K562 (cell line): ENCODE measurements around the gene SPATC1L. TPM values are rescaled to one million over a fixed set of nuclear protein-coding genes. Genes with fewer than 3 reads are reported as not detected.

Experiments used
- ATAC-seq: fragments of 200-7000 bp; cut with Tn5 transposase; 3 replicates; pipeline ENCODE4 v1.9.1; 2020; ENCODE audit warnings: moderate library complexity
- BruUV-seq: library from RNA; stranded (reverse); fragments of 400-500 nt; replicated peaks from 2 replicates; lab custom pipeline; 2021; lab: Mats Ljungman, UMichigan
- CTCF ChIA-PET: fragments of 300-600 bp; formaldehyde crosslinking; extraction: SDS; loops from one replicate; lab custom pipeline; 2021; ENCODE audit warnings: low intra/inter-chr PET ratio; lab: Yijun Ruan, JAX
- POLR2A ChIA-PET: fragments of 300-600, 350-650 bp; sonication (Branson Sonifier 250); formaldehyde crosslinking; extraction: SDS; loops from one replicate; lab custom pipeline; 2021; ENCODE audit warnings: antibody characterized with exemption, inconsistent platforms; lab: Yijun Ruan, JAX
- DNase-seq, 4 experiments: peaks; one replicate each; pipeline versions ENCODE4 v3.0.0 to v3.0.0-alpha.2; 2011 to 2018; ENCODE audit warnings: low spot score in 3 of 4, mixed read lengths in 3 of 4; ENCODE audit errors: extremely low read depth in 1 of 4
- FAIRE-seq: peaks from 2 replicates; lab custom pipeline; 2011; peaks lifted over from hg19 to GRCh38; lab: Jason Lieb, UNC
- H2AFZ ChIP-seq: 2 replicates; pipeline ENCODE4 v1.6.0; 2011; ENCODE audit warnings: low read depth, low read length, control low read depth, inconsistent platforms
- H3K27ac ChIP-seq: fragments of 200-600 bp; 3 replicates; pipeline ENCODE4 v1.8.0; 2011; ENCODE audit warnings: low read depth, mild to moderate bottlenecking, control low read depth, inconsistent platforms, low read length, moderate library complexity, mixed read lengths; ENCODE audit errors: extremely low read depth
- H3K27me3 ChIP-seq, 2 experiments: fragments of 300-600 bp in 1 of 2; 2 replicates in 1 of 2; 3 replicates in 1 of 2; pipeline versions ENCODE4 v1.6.0 to v1.8.0; 2011; ENCODE audit warnings: inconsistent platforms in 2 of 2, low read length in 2 of 2, mild to moderate bottlenecking in 1 of 2, mixed read lengths in 1 of 2, moderate library complexity in 1 of 2; ENCODE audit not compliant: control insufficient read depth in 2 of 2, insufficient read depth in 2 of 2
- H3K36me3 ChIP-seq: fragments of 300-600 bp; 3 replicates; pipeline ENCODE4 v1.8.0; 2011; ENCODE audit warnings: mild to moderate bottlenecking, low read length, inconsistent platforms; ENCODE audit not compliant: control insufficient read depth, insufficient read depth
- H3K4me1 ChIP-seq, 2 experiments: fragments of 200-600 bp in 1 of 2; replicated peaks in 1 of 2; 2 replicates in 1 of 2; 3 replicates in 1 of 2; pipeline versions ENCODE4 v1.5.1 to v1.8.0; 2011; ENCODE audit warnings: inconsistent platforms in 2 of 2, low read length in 2 of 2, mild to moderate bottlenecking in 1 of 2, mixed read lengths in 1 of 2, moderate library complexity in 1 of 2; ENCODE audit not compliant: control insufficient read depth in 2 of 2, insufficient read depth in 2 of 2
- H3K4me2 ChIP-seq: 2 replicates; pipeline ENCODE4 v1.6.1; 2011; ENCODE audit warnings: low read length, control low read depth, inconsistent platforms, mixed read lengths; ENCODE audit not compliant: insufficient read depth
- H3K4me3 ChIP-seq: fragments of 200-600 bp; sonication (generic), shearing (Covaris generic); 2 replicates; pipeline ENCODE4 v1.5.1; 2016; ENCODE audit warnings: control low read depth, inconsistent platforms
- H3K79me2 ChIP-seq: fragments of 200-600 bp; 3 replicates; pipeline ENCODE4 v1.8.0; 2011; ENCODE audit warnings: low read length, inconsistent platforms; ENCODE audit not compliant: control insufficient read depth, insufficient read depth
- H3K9ac ChIP-seq, 2 experiments: 2 replicates each; pipeline versions ENCODE4 v1.6.0 to v1.6.1; 2011; ENCODE audit warnings: low read depth in 2 of 2, low read length in 2 of 2, control low read depth in 1 of 2, inconsistent platforms in 1 of 2, mild to moderate bottlenecking in 1 of 2, mixed read lengths in 1 of 2; ENCODE audit not compliant: insufficient read depth in 1 of 2
- H3K9me1 ChIP-seq: one replicate; pipeline ENCODE4 v1.6.0; 2011; ENCODE audit warnings: inconsistent platforms, mild to moderate bottlenecking, low read length, moderate library complexity; ENCODE audit not compliant: control insufficient read depth, insufficient read depth
- H3K9me3 ChIP-seq: replicated peaks from 2 replicates; pipeline ENCODE4 v1.5.1; 2011; ENCODE audit warnings: low read depth, low read length, inconsistent platforms; ENCODE audit not compliant: control insufficient read depth, insufficient read depth
- H4K20me1 ChIP-seq: replicated peaks from 2 replicates; pipeline ENCODE4 v1.6.1; 2011; ENCODE audit warnings: low read length, inconsistent platforms, mixed read lengths; ENCODE audit not compliant: control insufficient read depth, insufficient read depth
- IRF2 ChIP-seq: sonication (generic); formaldehyde crosslinking; IDR thresholded peaks from 2 replicates; pipeline ENCODE4 v1.8.1; 2022; ENCODE audit warnings: mild to moderate bottlenecking, missing genetic modification reagents
- MEIS2 ChIP-seq: fragments of 450-650 bp; IDR thresholded peaks from 2 replicates; pipeline ENCODE4 v1.6.1; 2014; ENCODE audit warnings: mild to moderate bottlenecking; ENCODE audit not compliant: partially characterized antibody
- POLR2G ChIP-seq: fragments of 200-400 bp; formaldehyde crosslinking; IDR thresholded peaks from 2 replicates; pipeline ENCODE4 v1.6.1; 2017; ENCODE audit warnings: low read depth, mild to moderate bottlenecking, antibody characterized with exemption, low read length, moderate library complexity
- PRPF4 ChIP-seq: fragments of 200-400 bp; formaldehyde crosslinking; IDR thresholded peaks from one replicate; pipeline ENCODE4 v1.6.1; 2017; ENCODE audit warnings: low read length, low read depth, mild to moderate bottlenecking; ENCODE audit not compliant: insufficient read depth, poor library complexity, severe bottlenecking
- SAP30 ChIP-seq: fragments of 200-600 bp; sonication (generic); IDR thresholded peaks from 2 replicates; pipeline ENCODE4 v1.6.1; 2012; ENCODE audit warnings: borderline replicate concordance, low read depth, mild to moderate bottlenecking, moderate library complexity, low read length, control low read depth, inconsistent platforms; ENCODE audit not compliant: insufficient read depth, poor library complexity, severe bottlenecking
- SMARCA4 ChIP-seq: fragments of 450-650 bp; IDR thresholded peaks from 2 replicates; pipeline ENCODE4 v1.6.1; 2016
- ZBTB33 ChIP-seq: sonication (generic); formaldehyde crosslinking; IDR thresholded peaks from 2 replicates; pipeline ENCODE4 v1.8.1; 2023; ENCODE audit warnings: mild to moderate bottlenecking, missing genetic modification reagents
- WGBS: fragments of 100-300 bp; shearing (Covaris generic); methylation state at CpG from one replicate; pipeline ENCODE4 v1.1.6; 2016; ENCODE audit warnings: low coverage, mixed read lengths; ENCODE audit not compliant: insufficient coverage; ENCODE audit errors: missing lambda C conversion rate; 5-methylcytosine and 5-hydroxymethylcytosine counted together
- in situ Hi-C: fragments of 300-500 bp; cut with MboI; formaldehyde crosslinking; loops from 4 replicates; pipeline ENCODE4 v1.15.0; 2018; ENCODE audit warnings: inconsistent platforms, mixed read lengths
- intact Hi-C: fragments of 100-400 bp; cut with micrococcal nuclease; formaldehyde crosslinking; loops from 2 replicates; pipeline ENCODE4 v1.14.2; 2022
- polyA plus RNA-seq, 8 experiments: library from polyadenylated mRNA; depleted of rRNA in 4 of 8; stranded (reverse) in 5 of 8; unstranded in 3 of 8; fragments of >200 nt; fragmentation: Nextera tagmentation in 2 of 8; fragmentation: Illumina TruSeq in 1 of 8; extraction: Ambion mirVana in 2 of 8; extraction: Trizol in 1 of 8; gene quantifications; 2 replicates each; pipeline versions ENCODE4 v1.2.1 to v1.2.3, GENCODE V29; 2011 to 2014; ENCODE audit warnings: inconsistent platforms in 1 of 8, missing spikeins in 1 of 8
- total RNA-seq, 7 experiments: library from RNA; depleted of rRNA in 6 of 7; stranded (reverse); fragments of >200 nt in 6 of 7; fragmentation: Illumina TruSeq in 2 of 7; extraction: Trizol in 2 of 7; gene quantifications; 2 replicates each; pipeline versions ENCODE4 v1.2.1 to v1.2.3, GENCODE V29; 2011 to 2021; ENCODE audit warnings: low replicate concordance in 1 of 7

The SPATC1L gene
- total and polyA plus RNA-seq, 9 of the 15 experiments (the other 6 are each of a cell fraction or from before 2014, with no cell fraction given): 0.14 to 121 (median 34.0) TPM; not detected in 1

DNA sequence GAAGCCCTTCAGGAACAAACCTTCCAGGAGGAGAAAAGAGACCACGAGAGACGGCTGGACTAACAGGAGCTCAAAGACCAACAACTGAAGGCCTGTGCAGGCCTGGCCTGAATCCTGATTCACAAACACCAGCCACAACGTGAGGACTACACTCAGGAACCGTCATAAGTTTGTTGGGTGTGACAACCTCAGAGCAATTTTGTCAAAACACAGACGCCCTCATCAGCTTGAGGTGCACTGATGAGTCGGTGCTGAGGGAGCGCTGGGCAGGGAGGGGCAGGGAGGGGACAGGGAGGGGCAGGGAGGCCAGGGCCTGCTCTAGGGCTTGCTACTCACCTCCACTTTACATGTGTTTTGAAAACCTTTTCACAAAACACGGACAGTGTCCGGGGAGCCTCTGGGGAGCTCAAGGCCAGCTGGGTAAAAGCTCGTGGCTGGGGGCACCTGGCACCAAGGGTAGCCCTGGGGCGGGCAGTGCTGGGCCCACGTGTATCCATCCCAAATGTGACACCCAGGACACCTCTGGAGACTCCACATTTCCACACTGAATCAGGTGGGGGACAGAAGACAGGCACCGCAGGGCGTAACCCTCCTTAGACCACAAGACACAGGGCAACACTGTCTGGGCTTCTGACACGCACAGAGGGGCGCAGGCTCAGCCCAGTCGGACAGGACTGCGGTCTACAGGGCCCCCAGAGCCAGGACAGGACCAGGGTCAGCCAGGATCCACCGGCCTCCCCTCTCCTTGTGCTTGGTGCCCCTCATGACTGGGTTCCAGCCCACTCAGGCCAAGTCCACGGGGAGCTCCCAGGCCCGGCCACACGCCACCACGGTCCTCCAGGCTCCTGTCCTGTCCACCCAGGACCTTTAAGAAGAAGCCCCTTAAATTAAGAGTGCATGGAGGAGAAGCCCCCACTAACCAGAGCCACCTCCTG, 27.8 kb upstream of the SPATC1L start:
- H3K27me3 ChIP-seq: no peaks in the 10 kb centered on the region
- no peak overlapping the region for H3K4me3 ChIP-seq
- ATAC-seq (no peak), DNase-seq (no peak), FAIRE-seq (peak; percentile 68)
- CTCF ChIA-PET: interaction anchor here (0.5 kb wide), 1 partner anchor 72 kb away, joined by 5 read pairs; no protein-coding TSS in a partner anchor
- no peak overlapping the region for H3K27ac ChIP-seq
- H3K9me3 ChIP-seq: no peaks in the 10 kb centered on the region
- H3K9me1 ChIP-seq: no peaks in the 10 kb centered on the region
- H3K36me3 ChIP-seq: peaks cover 89% of the 10 kb centered on the region; the same call in 2 of the 3 replicates
- H3K9ac ChIP-seq: peak overlapping the region in 1 of 2 experiments; percentile 70; a peak in 2 of 4 replicates
- TF ChIP-seq POLR2G: 0 out of 2 replicates have a peak, but pooled peaks have one; percentile 14
- no peak for TF ChIP-seq IRF2 (CRISPR knock-in tag)
- no peak for TF ChIP-seq MEIS2
- no peak for TF ChIP-seq SMARCA4
- TF ChIP-seq SAP30: no peak
- TF ChIP-seq ZBTB33 (CRISPR knock-in tag): no peak
- no peak for TF ChIP-seq PRPF4
- H3K4me2 ChIP-seq: no peak overlapping the region
- 75% methylated on average over 22 of the region's 23 CpGs for WGBS
- in situ Hi-C loops: no loop called here
- H3K4me1 ChIP-seq: peaks cover 0 to 32% of the 10 kb centered on the region in 2 experiments; a peak in 1 of 5 replicates
- no peaks in the 10 kb centered on the region; the same call in 1 of the 2 replicates for H4K20me1 ChIP-seq
- intact Hi-C loops: loop anchor here (2.0 kb wide), 1 partner anchor 59 kb away; no protein-coding TSS in a partner anchor
- H3K79me2 ChIP-seq: no peaks in the 10 kb centered on the region
- H2AFZ ChIP-seq: no peak overlapping the region
- BruUV-seq: no TSS peak
- POLR2A ChIA-PET: no interaction called here
